ENCODE data around the gene RALGAPA1.

DNA sequence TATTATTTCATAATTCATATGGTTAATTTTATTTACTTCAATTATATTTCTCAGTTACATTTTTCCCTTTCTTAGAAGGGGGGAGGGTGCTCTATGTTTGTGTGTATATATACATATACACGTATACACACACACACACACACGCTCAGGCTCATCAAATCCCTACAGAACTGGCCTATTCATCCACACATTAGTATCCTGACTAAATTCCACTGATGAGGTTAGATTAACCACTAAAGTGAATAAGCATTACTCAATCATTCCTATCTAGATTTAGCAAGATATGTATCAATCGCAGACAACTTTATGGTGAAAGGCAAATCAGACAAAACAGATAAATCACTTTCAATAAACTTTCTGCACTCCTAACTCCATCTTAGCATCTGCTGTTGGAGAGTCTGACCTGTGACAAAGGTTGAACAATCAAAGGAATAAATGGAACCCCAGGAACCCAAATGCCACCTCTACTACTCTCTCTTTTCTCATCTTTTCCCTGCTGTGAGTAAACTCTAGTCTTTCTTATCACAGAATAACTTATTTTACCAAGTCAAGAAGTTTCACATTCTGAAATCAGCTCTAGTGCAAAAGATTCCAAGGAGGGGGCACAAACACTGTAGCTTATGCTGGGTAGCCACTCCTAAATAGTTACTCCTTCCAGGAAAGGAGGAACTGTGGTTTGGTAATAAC is 67.6 kb downstream of the RALGAPA1 start:
- TF ChIP-seq POLR2A (IDR thresholded peaks at IDR 0.05; ENCODE audit: low read depth, low read length) (no peak), TAF1 (IDR thresholded peaks at IDR 0.05; ENCODE audit: borderline replicate concordance, low read depth, low read length) (no peak)

All from GM12892 (cell line).